Measurements from ENCODE around the gene MRGPRE.
"Not testable (repeated sequence)": the region's sequence is repeated elsewhere in the genome, so short reads cannot be mapped to it uniquely, and the experiment has no call there.

MRGPRE gene

DNA sequence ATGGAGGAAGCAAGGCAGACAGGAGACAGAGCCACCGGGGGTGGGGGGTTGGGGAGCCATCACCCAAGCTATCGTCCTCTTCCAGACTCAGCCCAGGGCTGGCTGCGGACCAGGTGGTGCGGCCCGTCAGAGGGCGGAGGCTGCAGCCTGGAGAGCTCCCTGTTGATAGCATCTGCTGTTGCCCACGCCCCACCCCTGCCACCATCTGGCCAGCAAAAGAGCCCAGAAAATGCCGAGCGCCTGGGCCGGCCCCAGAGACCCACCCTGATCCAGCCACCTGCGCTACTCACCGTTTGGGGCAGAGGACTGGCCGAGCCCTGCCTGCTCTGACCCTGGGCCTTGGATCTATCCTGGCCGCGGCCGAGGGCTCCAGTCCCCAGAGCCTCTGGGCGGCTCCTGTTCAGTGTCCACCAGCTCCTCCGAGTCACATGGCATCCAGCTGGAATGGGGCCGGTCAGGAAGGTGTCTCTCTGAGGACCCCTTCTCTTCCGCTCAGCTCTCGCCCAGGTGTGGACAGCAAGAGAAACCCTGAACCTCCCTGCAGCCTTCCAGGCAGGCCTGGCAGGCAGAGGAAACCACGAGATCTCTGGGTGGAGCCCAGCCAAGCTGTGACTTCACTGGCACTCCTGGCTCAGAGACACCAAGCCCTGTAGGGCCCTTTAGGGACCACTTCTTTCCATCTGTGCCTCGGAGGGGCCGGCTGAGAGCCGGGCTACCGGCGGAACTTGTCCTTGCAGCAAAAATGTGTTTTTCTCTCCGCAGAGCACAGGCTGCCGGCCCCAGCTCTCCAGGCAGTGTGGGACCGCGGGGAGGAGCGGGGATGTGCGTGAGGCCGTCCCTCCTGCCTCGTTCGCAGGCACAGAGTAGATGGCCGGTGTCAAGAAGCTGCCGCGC lies at the start of gene MRGPRE:
Gene MRGPRE (minus strand): TSS at position 567 of the 894 bp plus-strand sequence. CDS start 3,618 bp downstream, outside the sequence.
- no peak for DNase-seq

- DNase-seq, result not testable (repeated sequence)
Measured at GRCh38 chr11:3281146-3281545, 48.9 kb upstream of the MRGPRE start.

- DNase-seq, result not testable (repeated sequence)
Measured at GRCh38 chr11:3280662-3281061, 48.4 kb upstream of the MRGPRE start.

GRCh38 chr11:3278922-3279321 lies 46.7 kb upstream of the MRGPRE start:
- not testable (repeated sequence) for DNase-seq

- not testable (repeated sequence) for DNase-seq
Measured at GRCh38 chr11:3273629-3274028, 41.4 kb upstream of the MRGPRE start.

DNA sequence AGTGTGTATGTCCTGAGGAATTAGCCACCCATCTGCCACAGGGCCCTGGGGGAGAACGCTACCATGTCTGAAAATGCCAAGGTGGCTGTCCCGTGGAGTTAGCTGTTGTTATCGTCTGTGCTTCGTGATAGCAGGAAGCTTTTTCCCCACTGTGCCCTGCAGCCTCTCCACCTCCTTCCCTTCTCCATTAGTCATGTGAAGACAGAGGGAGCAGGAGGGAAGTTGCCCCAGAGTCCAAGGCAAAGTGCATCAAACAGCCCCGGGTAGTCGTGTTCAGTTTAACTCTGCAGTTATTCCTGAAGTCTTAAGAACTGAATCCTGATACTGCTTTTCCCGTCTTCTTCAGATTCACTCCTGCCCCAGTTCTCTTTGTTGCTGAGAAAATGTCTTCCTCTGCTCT lies 30.3 kb upstream of the MRGPRE start:
- DNase-seq, result not testable (repeated sequence)

- DNase-seq, result not testable (repeated sequence)
Measured at GRCh38 chr11:3261831-3262230, 29.6 kb upstream of the MRGPRE start.

- DNase-seq, result not testable (repeated sequence)
Measured at GRCh38 chr11:3257509-3257908, 25.3 kb upstream of the MRGPRE start.

DNA sequence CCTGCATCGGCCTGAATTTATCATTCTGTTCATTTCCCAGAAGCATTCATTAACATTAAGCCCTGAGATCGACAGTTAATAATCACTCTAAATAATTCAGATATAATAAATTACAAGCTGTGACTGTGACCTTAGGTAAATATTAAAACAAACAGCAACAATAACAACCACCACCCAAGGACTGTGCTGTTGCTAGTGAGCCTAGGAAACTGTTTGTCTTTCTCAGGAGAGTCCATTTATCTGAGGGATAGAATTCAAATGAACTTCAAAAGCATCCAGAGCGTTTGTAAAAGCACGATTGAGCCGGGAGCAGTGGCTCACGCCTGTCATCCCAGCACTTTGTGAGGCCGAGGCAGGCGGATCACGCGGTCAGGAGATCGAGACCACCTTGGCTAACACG lies 23.0 kb upstream of the MRGPRE start:
- not testable (repeated sequence) for DNase-seq

DNA sequence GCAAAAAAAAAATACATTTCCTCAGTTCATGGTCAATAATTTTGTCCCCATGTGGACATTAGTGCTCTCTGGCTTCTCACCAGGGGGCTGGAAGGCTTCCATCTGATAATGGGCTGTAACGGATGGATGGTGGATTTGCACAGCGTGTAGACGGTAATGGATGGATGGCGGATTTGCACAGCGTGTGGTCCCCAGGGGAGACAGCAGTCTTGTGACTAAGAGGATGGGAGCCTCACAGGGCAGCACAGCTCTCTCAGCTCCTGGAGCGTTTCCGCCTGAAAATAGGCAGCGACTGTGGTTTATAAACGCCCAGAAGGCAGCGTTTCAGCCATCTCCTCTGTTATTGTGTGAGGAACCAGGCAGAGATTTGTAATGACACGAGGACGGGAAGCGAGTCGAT lies 22.6 kb upstream of the MRGPRE start:
- not testable (repeated sequence) for DNase-seq

GRCh38 chr11:3245071-3245470 lies 12.9 kb upstream of the MRGPRE start:
- no peak for DNase-seq

GRCh38 chr11:3243880-3244279 lies 11.7 kb upstream of the MRGPRE start:
- no peak for DNase-seq

- no peak for DNase-seq
Measured at GRCh38 chr11:3237119-3237518, 4.9 kb upstream of the MRGPRE start.

GRCh38 chr11:3234846-3235245 lies 2.6 kb upstream of the MRGPRE start:
- no peak for DNase-seq

GRCh38 chr11:3232956-3233355 lies 739 bp upstream of the MRGPRE start:
- no peak for DNase-seq

GRCh38 chr11:3231550-3231850 lies 717 bp downstream of the MRGPRE start:
- DNase-seq, result no peak

GRCh38 chr11:3230636-3231549 lies 1.3 kb downstream of the MRGPRE start:
- no peak for DNase-seq

DNA sequence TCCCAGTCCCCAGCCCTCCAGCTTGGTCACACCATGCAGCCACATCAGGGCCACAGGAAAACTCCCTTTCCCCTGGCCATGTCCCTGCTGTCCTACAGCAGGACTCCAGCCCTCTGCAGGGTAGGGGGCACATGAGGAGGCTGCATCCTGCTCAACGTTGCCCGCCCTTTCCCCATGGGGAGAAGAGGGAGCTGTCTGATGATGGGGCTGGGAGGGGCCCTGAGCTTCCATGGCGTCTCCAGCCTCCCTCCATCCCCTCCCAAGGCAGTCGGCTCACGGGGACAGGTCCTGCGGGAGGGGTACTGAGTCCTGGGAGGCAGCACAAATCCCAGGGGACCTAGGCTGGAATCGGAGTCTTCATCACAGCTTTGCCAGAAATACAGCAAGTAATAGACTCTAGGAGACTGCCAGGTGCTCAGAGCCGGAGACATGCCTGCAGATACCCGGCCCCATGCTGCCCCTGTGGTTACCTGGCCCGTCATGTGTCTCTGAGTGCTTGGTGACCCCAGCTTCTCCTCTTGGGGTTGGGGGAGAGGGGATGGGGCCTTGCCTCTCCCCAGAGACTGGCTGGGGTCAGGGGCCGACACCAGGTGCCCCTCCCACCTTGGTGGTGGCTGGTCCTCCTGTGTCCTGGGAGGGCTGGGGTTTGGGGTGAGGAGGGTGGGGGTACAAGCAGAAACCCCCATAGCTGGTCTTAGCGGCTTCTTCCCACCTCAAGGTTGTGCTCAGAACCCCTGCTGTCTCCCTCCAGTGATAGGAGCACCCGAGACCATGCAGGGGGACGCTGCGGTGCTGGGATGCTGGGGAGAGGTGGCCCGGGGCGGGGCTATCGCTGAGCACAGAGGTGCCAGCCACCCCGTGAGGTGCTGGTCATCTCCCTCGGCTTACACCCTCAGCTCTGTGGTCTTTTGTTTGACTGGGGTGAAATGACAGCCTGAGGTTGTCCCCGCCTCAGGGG lies 2.3 kb downstream of the MRGPRE start:
- no peak for DNase-seq

DNA sequence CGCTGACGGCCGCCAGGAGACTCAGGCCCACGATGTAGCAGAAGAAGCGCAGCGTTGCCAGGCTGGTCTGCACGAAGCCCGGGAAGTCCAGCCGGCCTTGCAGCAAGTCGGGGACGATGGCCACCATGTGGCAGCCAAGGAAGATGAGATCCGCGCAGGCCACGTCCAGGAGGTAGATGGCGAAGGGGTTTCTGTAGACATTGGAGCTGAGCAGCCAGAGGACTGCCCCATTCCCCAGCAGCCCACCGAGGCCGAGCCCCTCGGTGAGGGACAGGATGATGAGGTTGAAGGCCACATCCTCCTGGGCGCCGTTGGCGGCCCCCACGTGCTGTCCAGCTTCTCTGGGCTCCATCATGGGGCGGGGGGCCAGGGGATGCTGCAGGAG lies 3.8 kb downstream of the MRGPRE start:
- DNase-seq, result no peak

DNA sequence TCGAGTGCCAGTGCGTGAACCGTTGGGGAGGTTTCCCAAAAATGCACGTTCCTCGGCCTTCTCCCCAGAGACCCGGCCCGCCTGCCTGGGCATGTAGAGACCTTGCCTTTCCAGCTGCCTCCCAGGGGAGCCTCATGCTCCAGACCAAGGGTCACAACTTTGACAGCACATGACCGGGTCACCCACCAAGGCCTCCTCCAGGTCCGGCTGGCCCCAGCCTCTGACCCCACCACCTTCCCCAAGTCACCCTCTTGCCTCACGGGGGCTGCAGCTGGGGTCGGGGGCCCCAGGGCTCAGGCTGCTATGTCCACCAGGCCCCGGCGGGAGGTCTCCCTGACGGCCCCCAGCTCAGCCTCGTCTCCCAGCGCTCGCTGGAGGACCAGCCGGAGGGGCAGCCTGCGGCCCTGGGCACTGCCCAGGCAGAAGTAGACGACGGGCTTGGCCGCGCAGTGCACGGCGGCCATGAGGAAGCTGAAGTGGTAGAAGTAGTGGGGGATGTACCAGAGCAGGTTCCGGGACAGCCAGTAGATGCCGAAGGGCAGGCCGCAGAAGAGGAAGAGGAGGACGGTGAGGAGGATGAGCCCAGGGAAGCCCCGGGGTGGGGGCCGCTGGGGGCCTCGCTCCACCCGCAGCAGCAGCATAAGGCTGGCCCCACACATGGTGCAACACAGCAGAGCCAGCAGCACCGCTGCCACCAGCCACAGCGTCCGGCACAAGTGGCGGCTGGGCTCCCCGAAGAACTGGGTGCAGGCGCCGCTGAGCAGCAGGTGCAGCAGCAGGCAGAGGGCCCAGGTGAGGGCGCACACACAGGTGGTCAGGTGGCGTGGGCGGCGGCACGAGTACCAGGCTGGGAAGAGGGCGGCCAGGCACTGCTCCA lies 4.4 kb downstream of the MRGPRE start:
- DNase-seq, result no peak

DNA sequence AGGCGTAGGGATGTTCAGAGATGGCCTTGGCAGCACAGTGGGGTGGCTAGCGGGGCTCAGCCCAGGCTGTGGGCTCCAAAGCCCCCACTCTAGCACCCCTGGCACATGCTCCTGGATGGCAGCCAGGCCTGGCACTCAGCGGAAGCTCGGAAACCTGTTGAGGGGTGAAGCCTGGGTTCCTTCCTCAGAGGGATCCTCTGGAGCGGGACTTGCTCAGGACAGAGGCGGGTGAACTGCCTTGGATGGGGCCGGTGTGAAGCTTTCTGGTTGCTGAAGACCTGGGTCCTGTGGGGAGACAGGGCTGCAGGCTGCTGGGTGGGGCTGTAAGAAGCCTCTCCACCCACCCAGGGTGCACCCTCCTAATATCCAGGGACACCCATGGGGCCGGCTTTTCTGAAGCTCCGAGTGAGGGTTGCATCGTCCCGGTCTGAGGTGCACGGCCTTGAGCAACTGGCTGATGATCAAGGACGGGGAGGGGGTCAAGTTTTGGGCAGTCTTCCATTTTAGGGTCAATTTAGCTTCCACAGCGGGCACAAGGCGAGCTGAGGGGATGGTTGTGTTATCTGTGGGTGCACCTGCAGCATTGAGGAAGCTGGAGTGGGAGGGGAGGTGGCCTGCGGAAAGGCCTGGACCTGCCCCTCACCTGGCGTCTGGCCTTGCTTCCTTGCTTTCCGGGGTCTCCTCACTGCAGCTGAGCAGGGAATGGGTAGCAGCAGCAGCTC lies 5.2 kb downstream of the MRGPRE start:
- DNase-seq, result no peak

Data from inflammatory macrophage treated with lipopolysaccharide for 1 hour (primary cell).